Measurements from ENCODE around the gene DUS4L. TPM values are rescaled to one million over a fixed set of nuclear protein-coding genes. Genes with fewer than 3 reads are reported as not detected.

Gene DUS4L
- total RNA-seq, 1 experiment from 2014 or later, result 16.3 TPM

GRCh38 chr7:107555893-107556292 is 7.9 kb upstream of the DUS4L start:
- no peak overlapping the region for H3K4me3 Mint-ChIP-seq (ENCODE audit: unreplicated experiment)
- H3K27ac Mint-ChIP-seq (ENCODE audit: low read depth, unreplicated experiment), result no peak overlapping the region
- no peaks in the 10 kb centered on the region for H3K9me3 Mint-ChIP-seq (ENCODE audit: unreplicated experiment)
- no peaks in the 10 kb centered on the region for H3K27me3 Mint-ChIP-seq (ENCODE audit: insufficient read depth, unreplicated experiment)
- no peak for TF ChIP-seq CTCF (IDR thresholded peaks at IDR 0.05; ENCODE audit: unreplicated experiment)
- ChIA-PET CTCF (interaction anchor here (0.7 to 1.0 kb wide), 2 partner anchors 9 to 93 kb away, joined by 3 to 5 read pairs; no protein-coding TSS in a partner anchor), POLR2A (no interaction called here)
- no peak for DNase-seq (ENCODE audit: unreplicated experiment)
- H3K36me3 Mint-ChIP-seq (ENCODE audit: insufficient read depth, unreplicated experiment), result peaks cover 50% of the 10 kb centered on the region
- intact Hi-C loops (cut with micrococcal nuclease), result no loop called here
- no TSS peak for BruUV-seq (replicated peaks)
- peaks cover 20% of the 10 kb centered on the region for H3K4me1 Mint-ChIP-seq (ENCODE audit: insufficient read depth, unreplicated experiment)

GRCh38 chr7:107559864-107560263 is 3.9 kb upstream of the DUS4L start:
- intact Hi-C loops (cut with micrococcal nuclease), result loop anchor here (5.0 kb wide), 1 partner anchor 98 kb away; no protein-coding TSS in a partner anchor
- peak overlapping the region; percentile 24 for H3K27ac Mint-ChIP-seq (ENCODE audit: low read depth, unreplicated experiment)
- peaks cover 37% of the 10 kb centered on the region for H3K4me1 Mint-ChIP-seq (ENCODE audit: insufficient read depth, unreplicated experiment)
- no peak overlapping the region for H3K4me3 Mint-ChIP-seq (ENCODE audit: unreplicated experiment)
- ChIA-PET POLR2A (interaction anchor here (0.6 to 1.1 kb wide), 3 partner anchors 14 to 652 kb away, joined by 3 read pairs; no protein-coding TSS in a partner anchor), CTCF (no interaction called here)
- peaks cover 27% of the 10 kb centered on the region for H3K36me3 Mint-ChIP-seq (ENCODE audit: insufficient read depth, unreplicated experiment)
- TF ChIP-seq CTCF (IDR thresholded peaks at IDR 0.05; ENCODE audit: unreplicated experiment), result no peak
- peak; percentile 55 for DNase-seq (ENCODE audit: unreplicated experiment)
- no peaks in the 10 kb centered on the region for H3K9me3 Mint-ChIP-seq (ENCODE audit: unreplicated experiment)
- no peaks in the 10 kb centered on the region for H3K27me3 Mint-ChIP-seq (ENCODE audit: insufficient read depth, unreplicated experiment)
- no TSS peak for BruUV-seq (replicated peaks)

- POLR2A ChIA-PET, result interaction anchor here (1.1 kb wide), 1 partner anchor 13 kb away, joined by 3 read pairs; no protein-coding TSS in a partner anchor
- CTCF ChIA-PET, result interaction anchor here (0.6 to 0.7 kb wide), 2 partner anchors 48 to 393 kb away, joined by 3 to 4 read pairs; no protein-coding TSS in a partner anchor
- H3K9me3 Mint-ChIP-seq (ENCODE audit: unreplicated experiment), result no peaks in the 10 kb centered on the region
- peak overlapping the region; percentile 24 for H3K27ac Mint-ChIP-seq (ENCODE audit: low read depth, unreplicated experiment)
- peaks cover 37% of the 10 kb centered on the region for H3K4me1 Mint-ChIP-seq (ENCODE audit: insufficient read depth, unreplicated experiment)
- peaks cover 17% of the 10 kb centered on the region for H3K36me3 Mint-ChIP-seq (ENCODE audit: insufficient read depth, unreplicated experiment)
- intact Hi-C loops (cut with micrococcal nuclease), result loop anchor here (5.0 kb wide), 1 partner anchor 99 kb away; no protein-coding TSS in a partner anchor
- peak overlapping the region; percentile 75 for H3K4me3 Mint-ChIP-seq (ENCODE audit: unreplicated experiment)
- no peaks in the 10 kb centered on the region for H3K27me3 Mint-ChIP-seq (ENCODE audit: insufficient read depth, unreplicated experiment)
- no peak for TF ChIP-seq CTCF (IDR thresholded peaks at IDR 0.05; ENCODE audit: unreplicated experiment)
- no TSS peak for BruUV-seq (replicated peaks)
- DNase-seq (ENCODE audit: unreplicated experiment), result peak; percentile 1
Observed at GRCh38 chr7:107560898-107561516, 2.8 kb upstream of the DUS4L start.

- POLR2A ChIA-PET, result interaction anchor here (0.6 to 3.5 kb wide), 22 partner anchors 10 to 394 kb away, joined by 3 to 47 read pairs (median 6); partner anchors contain the start of genes BCAP29, CBLL1, DLD and HBP1
Observed at GRCh38 chr7:107563081-107563774, 543 bp upstream of the DUS4L start.

More at GRCh38 chr7:107563081-107563774, 543 bp upstream of the DUS4L start:
- Mint-ChIP-seq H3K4me3 (ENCODE audit: unreplicated experiment) (peak overlapping the region; percentile 75), H3K9me3 (ENCODE audit: unreplicated experiment) (no peaks in the 10 kb centered on the region), H3K36me3 (ENCODE audit: insufficient read depth, unreplicated experiment) (peaks cover 6% of the 10 kb centered on the region), H3K4me1 (ENCODE audit: insufficient read depth, unreplicated experiment) (peaks cover 42% of the 10 kb centered on the region), H3K27me3 (ENCODE audit: insufficient read depth, unreplicated experiment) (no peaks in the 10 kb centered on the region), H3K27ac (ENCODE audit: low read depth, unreplicated experiment) (peak overlapping the region; percentile 79)
- intact Hi-C loops (cut with micrococcal nuclease), result loop anchor here (5.0 kb wide), 1 partner anchor 101 kb away; no protein-coding TSS in a partner anchor
- TF ChIP-seq CTCF (IDR thresholded peaks at IDR 0.05; ENCODE audit: unreplicated experiment), result no peak
- no peak for DNase-seq (ENCODE audit: unreplicated experiment)
- no TSS peak for BruUV-seq (replicated peaks)
- CTCF ChIA-PET, result interaction anchor here (0.6 to 2.9 kb wide), 6 partner anchors 12 to 967 kb away, joined by 3 to 10 read pairs (median 4); no protein-coding TSS in a partner anchor

Data from MCF 10A (cell line).